Fibroblast of villous mesenchyme (primary cell): Measurements from ENCODE around the gene CAPN9. TPM values are rescaled to one million over a fixed set of nuclear protein-coding genes. Genes with fewer than 3 reads are reported as not detected.

ENCODE experiments used
- DNase-seq: peaks from one replicate; pipeline ENCODE4 v3.0.0-alpha.2; 2010; ENCODE audit warnings: low read depth
- H3K4me3 ChIP-seq: 2 replicates; pipeline ENCODE4 v1.5.1; 2011; ENCODE audit warnings: low read depth, mild to moderate bottlenecking, low read length
- CTCF ChIP-seq: IDR thresholded peaks from 2 replicates; pipeline ENCODE4 v1.5.1; 2012; ENCODE audit warnings: low read depth, mild to moderate bottlenecking, low read length; ENCODE audit not compliant: insufficient read depth
- total RNA-seq: library from RNA; depleted of rRNA; stranded (reverse); fragments of >200 nt; gene quantifications from 2 replicates; pipeline ENCODE4 v1.2.3, GENCODE V29; 2012

Gene CAPN9
- total RNA-seq, 1 donor, result not detected

GRCh38 chr1:230797376-230797920 is 50.3 kb downstream of the CAPN9 start:
- DNase-seq, result no peak
- no peak for TF ChIP-seq CTCF
- H3K4me3 ChIP-seq, result no peak overlapping the region

- TF ChIP-seq CTCF, result peak; percentile 87
- H3K4me3 ChIP-seq, result no peak overlapping the region
- DNase-seq, result peak; percentile 76
These were observed 50.8 kb downstream of the CAPN9 start for GRCh38 chr1:230797942-230798365.

GRCh38 chr1:230798491-230798890 is 51.3 kb downstream of the CAPN9 start:
- no peak overlapping the region for H3K4me3 ChIP-seq
- no peak for TF ChIP-seq CTCF
- DNase-seq, result no peak

- DNase-seq, result no peak
- no peak for TF ChIP-seq CTCF
- H3K4me3 ChIP-seq, result no peak overlapping the region
These were observed 54.0 kb downstream of the CAPN9 start for GRCh38 chr1:230800891-230801840.

GRCh38 chr1:230804396-230804795 is 57.2 kb downstream of the CAPN9 start:
- DNase-seq, result no peak
- TF ChIP-seq CTCF, result no peak
- no peak overlapping the region for H3K4me3 ChIP-seq

DNA sequence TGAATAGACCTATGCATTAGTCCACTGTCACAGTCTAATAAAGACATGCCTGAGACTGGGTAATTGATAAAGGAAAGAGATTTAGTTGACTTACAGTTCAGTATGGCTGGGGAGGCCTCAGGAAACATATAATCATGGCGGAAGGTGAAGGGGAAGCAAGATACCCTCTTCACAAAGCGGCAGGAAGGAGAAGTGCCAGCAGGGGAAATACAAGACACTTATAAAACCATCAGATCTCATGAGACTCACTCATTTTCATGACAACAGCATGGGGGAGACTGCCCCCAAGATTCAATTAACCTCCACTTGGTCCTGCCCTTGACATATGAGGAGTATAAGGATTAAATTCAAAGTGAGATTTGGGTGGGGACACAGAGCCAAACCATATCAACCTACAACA is 59.4 kb downstream of the CAPN9 start:
- no peak overlapping the region for H3K4me3 ChIP-seq
- TF ChIP-seq CTCF, result no peak
- DNase-seq, result no peak
